ENCODE measurements around the gene KIF26B. TPM values are rescaled to one million over a fixed set of nuclear protein-coding genes. Genes with fewer than 3 reads are reported as not detected.

The KIF26B gene
- total and polyA plus RNA-seq, 8 donors = 0.15 to 3.2 (median 0.89) TPM; not detected in 1

- Histone ChIP-seq H3K36me3 (no peaks in the 10 kb centered on the region), H3K4me3 (no peak overlapping the region), H3K4me1 (peaks cover 0 to 8% (median 2%) of the 10 kb centered on the region in 4 donors), H3K27me3 (no peaks in the 10 kb centered on the region), H3K27ac (no peak overlapping the region), H3K9me3 (no peaks in the 10 kb centered on the region)
- WGBS, 5 donors = 63 to 91% (median 77%) methylated on average over 1 of the region's 1 CpG
- DNase-seq = no peak
- TF ChIP-seq, protein P1, sequence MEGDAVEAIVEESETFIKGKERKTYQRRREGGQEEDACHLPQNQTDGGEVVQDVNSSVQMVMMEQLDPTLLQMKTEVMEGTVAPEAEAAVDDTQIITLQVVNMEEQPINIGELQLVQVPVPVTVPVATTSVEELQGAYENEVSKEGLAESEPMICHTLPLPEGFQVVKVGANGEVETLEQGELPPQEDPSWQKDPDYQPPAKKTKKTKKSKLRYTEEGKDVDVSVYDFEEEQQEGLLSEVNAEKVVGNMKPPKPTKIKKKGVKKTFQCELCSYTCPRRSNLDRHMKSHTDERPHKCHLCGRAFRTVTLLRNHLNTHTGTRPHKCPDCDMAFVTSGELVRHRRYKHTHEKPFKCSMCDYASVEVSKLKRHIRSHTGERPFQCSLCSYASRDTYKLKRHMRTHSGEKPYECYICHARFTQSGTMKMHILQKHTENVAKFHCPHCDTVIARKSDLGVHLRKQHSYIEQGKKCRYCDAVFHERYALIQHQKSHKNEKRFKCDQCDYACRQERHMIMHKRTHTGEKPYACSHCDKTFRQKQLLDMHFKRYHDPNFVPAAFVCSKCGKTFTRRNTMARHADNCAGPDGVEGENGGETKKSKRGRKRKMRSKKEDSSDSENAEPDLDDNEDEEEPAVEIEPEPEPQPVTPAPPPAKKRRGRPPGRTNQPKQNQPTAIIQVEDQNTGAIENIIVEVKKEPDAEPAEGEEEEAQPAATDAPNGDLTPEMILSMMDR (IDR thresholded peaks at IDR 0.05) = no peak
- no peak for TF ChIP-seq EP300 (IDR thresholded peaks at IDR 0.05)
- no peak for TF ChIP-seq POLR2A (IDR thresholded peaks at IDR 0.05)
- no peak for TF ChIP-seq POLR2AphosphoS5 (IDR thresholded peaks at IDR 0.05)
- intact Hi-C loops (cut with DNase I; ENCODE audit: low total_unique reads) = no loop called here
Observed at GRCh38 chr1:245288796-245289195, 134.0 kb downstream of the KIF26B start.

GRCh38 chr1:245290836-245291235 lies 136.1 kb downstream of the KIF26B start:
- intact Hi-C loops (cut with DNase I; ENCODE audit: low total_unique reads) = no loop called here
- no peak overlapping the region for H3K4me3 ChIP-seq
- H3K27me3 ChIP-seq = no peaks in the 10 kb centered on the region
- peaks cover 0 to 8% (median 2%) of the 10 kb centered on the region in 4 donors for H3K4me1 ChIP-seq
- no peak overlapping the region for H3K27ac ChIP-seq
- 0 to 52% (median 38%) methylated on average over 1 of the region's 1 CpG for WGBS, 5 donors
- TF ChIP-seq POLR2AphosphoS5 (IDR thresholded peaks at IDR 0.05) (no peak), EP300 (IDR thresholded peaks at IDR 0.05) (no peak), POLR2A (IDR thresholded peaks at IDR 0.05) (no peak)
- TF ChIP-seq, protein P1 (IDR thresholded peaks at IDR 0.05) = no peak
- no peaks in the 10 kb centered on the region for H3K9me3 ChIP-seq
- DNase-seq = no peak
- H3K36me3 ChIP-seq = no peaks in the 10 kb centered on the region

GRCh38 chr1:245291351-245291750 lies 136.6 kb downstream of the KIF26B start:
- intact Hi-C loops (cut with DNase I; ENCODE audit: low total_unique reads) = no loop called here
- WGBS, 5 donors = 63 to 74% (median 66%) methylated on average over 4 of the region's 4 CpGs

DNA sequence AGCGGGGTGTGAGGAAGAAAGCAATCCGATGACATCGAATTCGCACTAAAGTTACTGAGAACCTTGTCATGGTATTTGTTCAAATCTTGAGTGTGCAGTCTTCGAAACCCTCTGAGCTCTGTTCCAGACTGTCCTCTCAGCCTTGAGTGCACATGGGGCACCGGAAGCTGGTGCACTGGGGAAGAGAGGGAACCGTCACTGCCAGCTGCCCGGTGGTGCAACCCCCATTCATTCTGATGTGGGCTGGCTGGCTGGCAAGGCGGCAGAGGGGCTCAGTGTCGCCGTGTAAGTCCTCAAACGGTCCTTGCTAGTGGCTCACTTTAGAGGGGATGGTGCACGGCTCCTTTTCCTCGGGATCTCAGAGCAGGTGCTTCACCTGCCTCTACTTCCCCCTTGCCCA lies 137.4 kb downstream of the KIF26B start:
- Histone ChIP-seq H3K4me3 (no peak overlapping the region), H3K9me3 (no peaks in the 10 kb centered on the region), H3K4me1 (peaks cover 0 to 8% (median 2%) of the 10 kb centered on the region in 4 donors), H3K27ac (no peak overlapping the region), H3K27me3 (no peaks in the 10 kb centered on the region), H3K36me3 (no peaks in the 10 kb centered on the region)
- no peak for DNase-seq
- 87 to 91% (median 89%) methylated on average over 14 of the region's 14 CpGs for WGBS, 5 donors
- TF ChIP-seq, protein P1 (IDR thresholded peaks at IDR 0.05) = no peak
- no peak for TF ChIP-seq POLR2A (IDR thresholded peaks at IDR 0.05)
- intact Hi-C loops (cut with DNase I; ENCODE audit: low total_unique reads) = no loop called here

More at GRCh38 chr1:245291351-245291750, 136.6 kb downstream of the KIF26B start:
- Histone ChIP-seq H3K27ac (no peak overlapping the region), H3K4me1 (peaks cover 0 to 8% (median 2%) of the 10 kb centered on the region in 4 donors), H3K27me3 (no peaks in the 10 kb centered on the region), H3K36me3 (no peaks in the 10 kb centered on the region), H3K4me3 (no peak overlapping the region), H3K9me3 (no peaks in the 10 kb centered on the region)
- TF ChIP-seq POLR2A (IDR thresholded peaks at IDR 0.05) (no peak), POLR2AphosphoS5 (IDR thresholded peaks at IDR 0.05) (no peak), EP300 (IDR thresholded peaks at IDR 0.05) (no peak)
- TF ChIP-seq, protein P1 (IDR thresholded peaks at IDR 0.05) = no peak
- no peak for DNase-seq

All from stomach (tissue), 9 donors.